IMR-90 (cell line): ENCODE measurements around the gene ROCK1. TPM values are rescaled to one million over a fixed set of nuclear protein-coding genes. Genes with fewer than 3 reads are reported as not detected.

Experiments used
- ATAC-seq: fragments of 200-7000 bp; cut with Tn5 transposase; 2 replicates; pipeline ENCODE4 v1.9.1; 2020; ENCODE audit warnings: low read depth, mild to moderate bottlenecking, moderate library complexity
- BruUV-seq: library from RNA; stranded (reverse); fragments of 400-500 nt; replicated peaks from 2 replicates; lab custom pipeline; 2021; lab: Mats Ljungman, UMichigan
- CTCF ChIA-PET: fragments of 300-600 bp; formaldehyde crosslinking; extraction: SDS; loops from one replicate; lab custom pipeline; 2021; ENCODE audit warnings: antibody characterized with exemption; lab: Yijun Ruan, JAX
- POLR2A ChIA-PET: fragments of 300-600 bp; sonication (Branson Sonifier 250); formaldehyde crosslinking; loops from one replicate; lab custom pipeline; 2022; ENCODE audit warnings: antibody characterized with exemption; ENCODE audit not compliant: unreplicated experiment; lab: Charles Lee
- DNase-seq: peaks from one replicate; pipeline ENCODE4 v3.0.0; 2013
- H2AFZ ChIP-seq: replicated peaks from 2 replicates; pipeline ENCODE3; 2013; ENCODE audit warnings: low read length, mild to moderate bottlenecking; ENCODE audit not compliant: poor library complexity
- H2AK5ac ChIP-seq: 2 replicates; pipeline ENCODE4 v1.6.1; 2013; ENCODE audit warnings: low read depth, low read length, inconsistent platforms
- H2AK9ac ChIP-seq: replicated peaks from 2 replicates; pipeline ENCODE3; 2013; ENCODE audit warnings: mild to moderate bottlenecking, low read depth, low read length, moderate library complexity; ENCODE audit not compliant: poor library complexity
- H2BK120ac ChIP-seq: 2 replicates; pipeline ENCODE4 v1.6.1; 2013; ENCODE audit warnings: low read depth, low read length, inconsistent platforms
- H2BK15ac ChIP-seq: 3 replicates; pipeline ENCODE4 v1.6.1; 2013; ENCODE audit warnings: low read depth, low read length, inconsistent platforms
- H2BK20ac ChIP-seq: 2 replicates; pipeline ENCODE4 v1.6.1; 2013; ENCODE audit warnings: low read depth, mild to moderate bottlenecking, inconsistent platforms, low read length, moderate library complexity
- H2BK5ac ChIP-seq: 2 replicates; pipeline ENCODE4 v1.6.1; 2013; ENCODE audit warnings: mild to moderate bottlenecking, low read depth, low read length, inconsistent platforms; ENCODE audit not compliant: poor library complexity, severe bottlenecking
- H3K14ac ChIP-seq: replicated peaks from 2 replicates; pipeline ENCODE4 v1.6.1; 2013; ENCODE audit warnings: low read depth, low read length, inconsistent platforms
- H3K18ac ChIP-seq: 2 replicates; pipeline ENCODE4 v1.6.1; 2013; ENCODE audit warnings: low read depth, low read length, control low read depth
- H3K23ac ChIP-seq: 2 replicates; pipeline ENCODE4 v1.6.1; 2013; ENCODE audit warnings: low read depth, low read length, inconsistent platforms
- H3K27ac ChIP-seq: 2 replicates; pipeline ENCODE4 v1.5.1; 2013; ENCODE audit warnings: mild to moderate bottlenecking, control low read depth, low read length; ENCODE audit not compliant: insufficient read depth
- H3K27me3 ChIP-seq: 2 replicates; pipeline ENCODE4 v1.6.1; 2013; ENCODE audit warnings: low read length; ENCODE audit not compliant: control insufficient read depth, insufficient read depth
- H3K36me3 ChIP-seq: 2 replicates; pipeline ENCODE4 v1.6.1; 2013; ENCODE audit warnings: low read length, mixed read lengths; ENCODE audit not compliant: control insufficient read depth, insufficient read depth
- H3K4ac ChIP-seq: 2 replicates; pipeline ENCODE4 v1.6.1; 2013; ENCODE audit warnings: low read depth, low read length, inconsistent platforms
- H3K4me1 ChIP-seq: 2 replicates; pipeline ENCODE4 v1.6.1; 2013; ENCODE audit warnings: low read length, mixed read lengths; ENCODE audit not compliant: control insufficient read depth, insufficient read depth
- H3K4me2 ChIP-seq: 2 replicates; pipeline ENCODE4 v1.6.1; 2013; ENCODE audit warnings: low read depth, mild to moderate bottlenecking, control low read depth, low read length, moderate library complexity
- H3K4me3 ChIP-seq: 2 replicates; pipeline ENCODE4 v1.5.1; 2013; ENCODE audit warnings: low read depth, mild to moderate bottlenecking, control low read depth, low read length, moderate library complexity; ENCODE audit not compliant: insufficient read depth
- H3K56ac ChIP-seq: 2 replicates; pipeline ENCODE4 v1.6.1; 2013; ENCODE audit warnings: low read length, inconsistent platforms; ENCODE audit not compliant: insufficient read depth; ENCODE audit errors: extremely low read depth
- H3K79me1 ChIP-seq, 2 experiments: 2 replicates each; pipeline ENCODE4 v1.6.1; 2013; ENCODE audit warnings: low read length in 2 of 2, inconsistent platforms in 1 of 2, low read depth in 1 of 2
- H3K9ac ChIP-seq: 2 replicates; pipeline ENCODE4 v1.6.1; 2013; ENCODE audit warnings: low read depth, low read length, control low read depth
- H3K9me1 ChIP-seq: 2 replicates; pipeline ENCODE4 v1.6.1; 2013; ENCODE audit warnings: low read length, inconsistent platforms; ENCODE audit not compliant: insufficient read depth
- H3K9me3 ChIP-seq: 2 replicates; pipeline ENCODE4 v1.6.1; 2013; ENCODE audit warnings: low read length; ENCODE audit not compliant: control insufficient read depth, insufficient read depth
- H4K20me1 ChIP-seq: 2 replicates; pipeline ENCODE4 v1.6.1; 2013; ENCODE audit warnings: low read length, inconsistent platforms; ENCODE audit not compliant: insufficient read depth
- H4K5ac ChIP-seq: 2 replicates; pipeline ENCODE4 v1.6.1; 2013; ENCODE audit warnings: mild to moderate bottlenecking, low read depth, low read length, control low read depth
- H4K8ac ChIP-seq, 2 experiments: 2 replicates each; pipeline ENCODE4 v1.6.1; 2013; ENCODE audit warnings: low read depth in 2 of 2, low read length in 2 of 2, control low read depth in 1 of 2, inconsistent platforms in 1 of 2
- H4K91ac ChIP-seq: 2 replicates; pipeline ENCODE4 v1.6.1; 2013; ENCODE audit warnings: low read depth, low read length, inconsistent platforms; ENCODE audit not compliant: insufficient read depth
- BHLHE40 ChIP-seq: fragments of 150-350 bp; IDR thresholded peaks from 2 replicates; pipeline ENCODE4 v1.6.1; 2016; ENCODE audit warnings: mild to moderate bottlenecking, low read depth, low read length
- CEBPB ChIP-seq: IDR thresholded peaks from 2 replicates; pipeline ENCODE4 v1.6.1; 2012; ENCODE audit warnings: low read depth, low read length, improper control_type of control experiment
- CHD1 ChIP-seq: IDR thresholded peaks from 2 replicates; pipeline ENCODE4 v1.6.1; 2012; ENCODE audit warnings: low read depth, low read length, improper control_type of control experiment
- FOS ChIP-seq: fragments of 150-350 bp; IDR thresholded peaks from 2 replicates; pipeline ENCODE4 v1.6.1; 2016; ENCODE audit warnings: low read depth, low read length
- MAFK ChIP-seq: IDR thresholded peaks from 2 replicates; pipeline ENCODE4 v1.6.1; 2012; ENCODE audit warnings: low read depth, low read length, improper control_type of control experiment
- MAZ ChIP-seq: IDR thresholded peaks from 2 replicates; pipeline ENCODE4 v1.6.1; 2012; ENCODE audit warnings: low read depth, mild to moderate bottlenecking, low read length, improper control_type of control experiment, moderate library complexity, borderline replicate concordance
- MXI1 ChIP-seq: IDR thresholded peaks from 2 replicates; pipeline ENCODE4 v1.6.1; 2012; ENCODE audit warnings: low read depth, mild to moderate bottlenecking, low read length, moderate library complexity, borderline replicate concordance
- NFE2L2 ChIP-seq: fragments of 150-350 bp; IDR thresholded peaks from 2 replicates; pipeline ENCODE4 v1.6.1; 2016; ENCODE audit warnings: low read depth, mild to moderate bottlenecking, low read length
- POLR2A ChIP-seq: IDR thresholded peaks from 2 replicates; pipeline ENCODE4 v1.6.1; 2012; ENCODE audit warnings: mild to moderate bottlenecking, low read depth, low read length
- RAD21 ChIP-seq: IDR thresholded peaks from 2 replicates; pipeline ENCODE4 v1.6.1; 2012; ENCODE audit warnings: low read length, improper control_type of control experiment
- RCOR1 ChIP-seq: IDR thresholded peaks from 2 replicates; pipeline ENCODE4 v1.6.1; 2012; ENCODE audit warnings: mild to moderate bottlenecking, low read length, improper control_type of control experiment; ENCODE audit not compliant: insufficient replicate concordance
- RFX5 ChIP-seq: IDR thresholded peaks from 2 replicates; pipeline ENCODE4 v1.8.0; 2012; ENCODE audit warnings: low read depth, mild to moderate bottlenecking, low read length, moderate library complexity
- SMC3 ChIP-seq: fragments of 150-350 bp; IDR thresholded peaks from 2 replicates; pipeline ENCODE4 v1.6.1; 2016; ENCODE audit warnings: low read depth, mild to moderate bottlenecking, antibody characterized with exemption, low read length, moderate library complexity
- WGBS, 2 experiments: methylation state at CpG; one replicate each; pipeline versions ENCODE4 v1.1.5 to v1.1.7; 2013; ENCODE audit warnings: missing lambda C conversion rate in 2 of 2; ENCODE audit not compliant: insufficient read length in 1 of 2; ENCODE audit errors: extremely low coverage in 2 of 2; 5-methylcytosine and 5-hydroxymethylcytosine counted together
- dilution Hi-C: fragments of 300-500 bp; cut with HindIII; formaldehyde crosslinking; loops from one replicate; pipeline ENCODE4 v1.14.3; 2018; ENCODE audit warnings: low sequenced_read_pairs; ENCODE audit not compliant: unreplicated experiment
- in situ Hi-C: fragments of 300-500 bp; cut with MboI; formaldehyde crosslinking; loops from 3 replicates; pipeline ENCODE4 v1.14.3; 2019; ENCODE audit warnings: low sequenced_read_pairs, inconsistent platforms, mixed read lengths
- intact Hi-C: fragments of 100-400 bp; cut with micrococcal nuclease; formaldehyde crosslinking; loops from 2 replicates; pipeline ENCODE4 v1.10.0; 2022
- polyA plus RNA-seq, 3 experiments: library from polyadenylated mRNA; depleted of rRNA; stranded (reverse); fragments of >200 nt; gene quantifications; 2 replicates each; pipeline ENCODE4 v1.2.3, GENCODE V29; 2012; ENCODE audit warnings: low replicate concordance in 1 of 3
- total RNA-seq: library from RNA; depleted of rRNA; stranded (reverse); fragments of >200 nt; gene quantifications from 2 replicates; pipeline ENCODE4 v1.2.3, GENCODE V29; 2012
- TF ChIP-seq, protein P1 (sequence below): fragments of 150-350 bp; IDR thresholded peaks from 2 replicates; pipeline ENCODE4 v1.6.1; 2017; ENCODE audit warnings: mild to moderate bottlenecking, antibody characterized with exemption, low read length, low read depth
- TF ChIP-seq, protein P2 (sequence below): conservative IDR thresholded peaks from 2 replicates; pipeline ENCODE4 v1.5.1; 2012; ENCODE audit warnings: mild to moderate bottlenecking, low read depth, low read length, improper control_type of control experiment
- TF ChIP-seq, protein P3 (sequence below): fragments of 150-350 bp; IDR thresholded peaks from 2 replicates; pipeline ENCODE4 v1.6.1; 2016; ENCODE audit warnings: low read depth, mild to moderate bottlenecking, low read length, moderate library complexity, borderline replicate concordance

The ROCK1 gene
- total and polyA plus RNA-seq, 2 of the 4 experiments (the other 2 are of a cell fraction): 9.9 to 17.0 TPM

DNA sequence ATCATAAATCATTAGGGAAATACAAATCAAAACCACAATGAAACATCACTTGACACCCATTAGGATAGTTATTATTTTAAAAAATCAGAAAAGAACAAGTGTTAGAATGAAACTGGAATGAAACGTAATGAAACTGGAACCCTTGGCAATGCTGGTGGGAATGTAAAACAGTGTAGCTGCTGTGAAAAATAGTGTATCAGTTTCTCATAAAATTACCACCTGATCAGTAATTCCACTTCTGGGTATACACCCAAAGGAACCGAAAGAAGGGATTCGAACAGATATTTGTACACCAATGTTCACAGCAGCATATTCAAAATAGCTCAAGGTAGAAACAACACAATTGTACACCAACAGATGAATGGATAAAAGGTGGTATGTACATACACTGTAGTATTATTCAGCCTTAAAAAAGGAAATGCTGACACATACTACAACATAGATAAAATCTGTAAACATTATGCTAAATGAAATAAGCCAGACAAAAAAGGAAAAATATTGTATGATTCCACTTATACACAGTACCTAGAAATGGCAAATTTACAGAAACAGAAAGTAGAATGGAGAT, 27.0 kb downstream of the ROCK1 start:
- in situ Hi-C loops: no loop called here
- intact Hi-C loops: loop anchor here (5.0 kb wide), 2 partner anchors 37 to 97 kb away; no protein-coding TSS in a partner anchor
- CTCF ChIA-PET: interaction anchor here (0.6 kb wide), 1 partner anchor 749 kb away, joined by 4 read pairs; no protein-coding TSS in a partner anchor

More for the DNA sequence above, 27.0 kb downstream of the ROCK1 start:
- Histone ChIP-seq H3K4me3 (no peak overlapping the region), H4K91ac (no peak overlapping the region), H3K9me1 (peaks cover 6% of the 10 kb centered on the region; the same call in 1 of the 2 replicates), H3K9me3 (no peaks in the 10 kb centered on the region; the same call in 1 of the 2 replicates), H3K4me1 (no peaks in the 10 kb centered on the region), H3K4me2 (no peak overlapping the region), H3K79me1 (peaks cover 7 to 46% of the 10 kb centered on the region in 2 experiments), H3K18ac (no peak overlapping the region), H4K5ac (no peak overlapping the region), H3K4ac (no peak overlapping the region), H3K27me3 (no peaks in the 10 kb centered on the region), H3K27ac (no peak overlapping the region), H2BK15ac (no peak overlapping the region), H2AFZ (no peak overlapping the region), H3K14ac (no peak overlapping the region), H3K36me3 (0 out of 2 replicates have a peak, but pooled peaks cover 1% of the 10 kb centered on the region), H2BK120ac (no peak overlapping the region), H4K20me1 (peaks cover 60% of the 10 kb centered on the region), H3K56ac (no peak overlapping the region), H3K9ac (no peak overlapping the region), H2AK5ac (no peak overlapping the region), H2BK20ac (no peak overlapping the region), H4K8ac (no peak overlapping the region), H2AK9ac (no peak overlapping the region), H3K23ac (no peak overlapping the region), H2BK5ac (no peak overlapping the region)
- no CpG with 5 or more reads among the region's 3 CpGs for WGBS, 2 experiments
- TF ChIP-seq MAZ (no peak), FOS (no peak), CHD1 (no peak), MAFK (no peak), MXI1 (no peak), BHLHE40 (no peak), RFX5 (no peak), NFE2L2 (no peak), RCOR1 (no peak), CEBPB (no peak), RAD21 (no peak), POLR2A (no peak), SMC3 (no peak)
- TF ChIP-seq, protein P1, sequence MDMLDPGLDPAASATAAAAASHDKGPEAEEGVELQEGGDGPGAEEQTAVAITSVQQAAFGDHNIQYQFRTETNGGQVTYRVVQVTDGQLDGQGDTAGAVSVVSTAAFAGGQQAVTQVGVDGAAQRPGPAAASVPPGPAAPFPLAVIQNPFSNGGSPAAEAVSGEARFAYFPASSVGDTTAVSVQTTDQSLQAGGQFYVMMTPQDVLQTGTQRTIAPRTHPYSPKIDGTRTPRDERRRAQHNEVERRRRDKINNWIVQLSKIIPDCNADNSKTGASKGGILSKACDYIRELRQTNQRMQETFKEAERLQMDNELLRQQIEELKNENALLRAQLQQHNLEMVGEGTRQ: no peak
- TF ChIP-seq, protein P2, sequence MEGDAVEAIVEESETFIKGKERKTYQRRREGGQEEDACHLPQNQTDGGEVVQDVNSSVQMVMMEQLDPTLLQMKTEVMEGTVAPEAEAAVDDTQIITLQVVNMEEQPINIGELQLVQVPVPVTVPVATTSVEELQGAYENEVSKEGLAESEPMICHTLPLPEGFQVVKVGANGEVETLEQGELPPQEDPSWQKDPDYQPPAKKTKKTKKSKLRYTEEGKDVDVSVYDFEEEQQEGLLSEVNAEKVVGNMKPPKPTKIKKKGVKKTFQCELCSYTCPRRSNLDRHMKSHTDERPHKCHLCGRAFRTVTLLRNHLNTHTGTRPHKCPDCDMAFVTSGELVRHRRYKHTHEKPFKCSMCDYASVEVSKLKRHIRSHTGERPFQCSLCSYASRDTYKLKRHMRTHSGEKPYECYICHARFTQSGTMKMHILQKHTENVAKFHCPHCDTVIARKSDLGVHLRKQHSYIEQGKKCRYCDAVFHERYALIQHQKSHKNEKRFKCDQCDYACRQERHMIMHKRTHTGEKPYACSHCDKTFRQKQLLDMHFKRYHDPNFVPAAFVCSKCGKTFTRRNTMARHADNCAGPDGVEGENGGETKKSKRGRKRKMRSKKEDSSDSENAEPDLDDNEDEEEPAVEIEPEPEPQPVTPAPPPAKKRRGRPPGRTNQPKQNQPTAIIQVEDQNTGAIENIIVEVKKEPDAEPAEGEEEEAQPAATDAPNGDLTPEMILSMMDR: no peak
- TF ChIP-seq, protein P3, sequence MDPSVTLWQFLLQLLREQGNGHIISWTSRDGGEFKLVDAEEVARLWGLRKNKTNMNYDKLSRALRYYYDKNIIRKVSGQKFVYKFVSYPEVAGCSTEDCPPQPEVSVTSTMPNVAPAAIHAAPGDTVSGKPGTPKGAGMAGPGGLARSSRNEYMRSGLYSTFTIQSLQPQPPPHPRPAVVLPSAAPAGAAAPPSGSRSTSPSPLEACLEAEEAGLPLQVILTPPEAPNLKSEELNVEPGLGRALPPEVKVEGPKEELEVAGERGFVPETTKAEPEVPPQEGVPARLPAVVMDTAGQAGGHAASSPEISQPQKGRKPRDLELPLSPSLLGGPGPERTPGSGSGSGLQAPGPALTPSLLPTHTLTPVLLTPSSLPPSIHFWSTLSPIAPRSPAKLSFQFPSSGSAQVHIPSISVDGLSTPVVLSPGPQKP: no peak
- no peak for ATAC-seq
- BruUV-seq: no TSS peak
- POLR2A ChIA-PET: no interaction called here
- dilution Hi-C loops: no loop called here
- DNase-seq: no peak
